ENCODE measurements around the gene SS18. TPM values are rescaled to one million over a fixed set of nuclear protein-coding genes. Genes with fewer than 3 reads are reported as not detected.

Gene SS18
- total RNA-seq, 2 donors from 2014 or later, result 51.8 to 65.5 TPM

- H3K27ac Mint-ChIP-seq, result peak overlapping the region; percentile 24
These were observed 34.1 kb downstream of the SS18 start for GRCh38 chr18:26056291-26056690.

GRCh38 chr18:26052505-26052904 is 37.9 kb downstream of the SS18 start:
- Mint-ChIP-seq H3K27ac (no peak overlapping the region), H3K4me1 (peaks cover 8% of the 10 kb centered on the region), H3K27me3 (no peaks in the 10 kb centered on the region), H3K36me3 (ENCODE audit: low read depth) (peaks cover 6% of the 10 kb centered on the region), H3K4me3 (no peak overlapping the region)
- no peaks in the 10 kb centered on the region for H3K9me3 ChIP-seq (ENCODE audit: control insufficient read depth, low read length, poor library complexity, severe bottlenecking)
- DNase-seq (no peak), ATAC-seq (no peak)

More at GRCh38 chr18:26056291-26056690, 34.1 kb downstream of the SS18 start:
- peaks cover 11% of the 10 kb centered on the region for H3K36me3 Mint-ChIP-seq (ENCODE audit: low read depth)
- H3K9me3 ChIP-seq (ENCODE audit: control insufficient read depth, low read length, poor library complexity, severe bottlenecking), result no peaks in the 10 kb centered on the region
- H3K4me1 Mint-ChIP-seq, result peaks cover 16% of the 10 kb centered on the region
- H3K4me3 Mint-ChIP-seq, result no peak overlapping the region
- H3K27me3 Mint-ChIP-seq, result no peaks in the 10 kb centered on the region
- ATAC-seq, result no peak
- DNase-seq, result no peak

GRCh38 chr18:26051843-26052242 is 38.6 kb downstream of the SS18 start:
- Mint-ChIP-seq H3K36me3 (ENCODE audit: low read depth) (peaks cover 4% of the 10 kb centered on the region), H3K27ac (no peak overlapping the region)

GRCh38 chr18:26046419-26047077 is 43.9 kb downstream of the SS18 start:
- H3K9me3 ChIP-seq (ENCODE audit: control insufficient read depth, low read length, poor library complexity, severe bottlenecking), result no peaks in the 10 kb centered on the region
- Mint-ChIP-seq H3K36me3 (ENCODE audit: low read depth) (peaks cover 6% of the 10 kb centered on the region), H3K27me3 (no peaks in the 10 kb centered on the region), H3K4me3 (no peak overlapping the region), H3K4me1 (peaks cover 15% of the 10 kb centered on the region), H3K27ac (no peak overlapping the region)
- DNase-seq (no peak), ATAC-seq (no peak)

More at GRCh38 chr18:26051843-26052242, 38.6 kb downstream of the SS18 start:
- ATAC-seq (no peak), DNase-seq (no peak)
- no peak overlapping the region for H3K4me3 Mint-ChIP-seq
- H3K9me3 ChIP-seq (ENCODE audit: control insufficient read depth, low read length, poor library complexity, severe bottlenecking), result no peaks in the 10 kb centered on the region
- no peaks in the 10 kb centered on the region for H3K27me3 Mint-ChIP-seq
- H3K4me1 Mint-ChIP-seq, result peaks cover 6% of the 10 kb centered on the region

- peaks cover 18% of the 10 kb centered on the region for H3K4me1 Mint-ChIP-seq
- H3K4me3 Mint-ChIP-seq, result no peak overlapping the region
- no peaks in the 10 kb centered on the region for H3K9me3 ChIP-seq (ENCODE audit: control insufficient read depth, low read length, poor library complexity, severe bottlenecking)
- no peak for DNase-seq
- no peak for ATAC-seq
- H3K27ac Mint-ChIP-seq, result no peak overlapping the region
- no peaks in the 10 kb centered on the region for H3K27me3 Mint-ChIP-seq
- H3K36me3 Mint-ChIP-seq (ENCODE audit: low read depth), result peaks cover 6% of the 10 kb centered on the region
These were observed 45.6 kb downstream of the SS18 start for GRCh38 chr18:26044807-26045206.

- H3K4me1 Mint-ChIP-seq, result peaks cover 13% of the 10 kb centered on the region
- H3K27me3 Mint-ChIP-seq, result no peaks in the 10 kb centered on the region
- ATAC-seq (no peak), DNase-seq (no peak)
- H3K9me3 ChIP-seq (ENCODE audit: control insufficient read depth, low read length, poor library complexity, severe bottlenecking), result no peaks in the 10 kb centered on the region
- no peak overlapping the region for H3K4me3 Mint-ChIP-seq
- no peak overlapping the region for H3K27ac Mint-ChIP-seq
- H3K36me3 Mint-ChIP-seq (ENCODE audit: low read depth), result no peaks in the 10 kb centered on the region
These were observed 50.3 kb downstream of the SS18 start for GRCh38 chr18:26040051-26040656.

GRCh38 chr18:26039203-26039602 is 51.2 kb downstream of the SS18 start:
- no peak for DNase-seq
- H3K4me1 Mint-ChIP-seq, result peaks cover 13% of the 10 kb centered on the region
- H3K36me3 Mint-ChIP-seq (ENCODE audit: low read depth), result no peaks in the 10 kb centered on the region
- no peak for ATAC-seq
- H3K4me3 Mint-ChIP-seq, result no peak overlapping the region
- no peaks in the 10 kb centered on the region for H3K9me3 ChIP-seq (ENCODE audit: control insufficient read depth, low read length, poor library complexity, severe bottlenecking)
- no peaks in the 10 kb centered on the region for H3K27me3 Mint-ChIP-seq
- H3K27ac Mint-ChIP-seq, result no peak overlapping the region

GRCh38 chr18:26036635-26037034 is 53.8 kb downstream of the SS18 start:
- no peaks in the 10 kb centered on the region for H3K9me3 ChIP-seq (ENCODE audit: control insufficient read depth, low read length, poor library complexity, severe bottlenecking)
- H3K27me3 Mint-ChIP-seq, result no peaks in the 10 kb centered on the region
- peaks cover 12% of the 10 kb centered on the region for H3K4me1 Mint-ChIP-seq
- ATAC-seq (no peak), DNase-seq (no peak)
- no peak overlapping the region for H3K27ac Mint-ChIP-seq
- H3K4me3 Mint-ChIP-seq, result no peak overlapping the region
- peaks cover 5% of the 10 kb centered on the region for H3K36me3 Mint-ChIP-seq (ENCODE audit: low read depth)

GRCh38 chr18:26034850-26035497 is 55.4 kb downstream of the SS18 start:
- no peaks in the 10 kb centered on the region for H3K9me3 ChIP-seq (ENCODE audit: control insufficient read depth, low read length, poor library complexity, severe bottlenecking)
- H3K4me3 Mint-ChIP-seq, result no peak overlapping the region
- H3K4me1 Mint-ChIP-seq, result peaks cover 13% of the 10 kb centered on the region
- no peaks in the 10 kb centered on the region for H3K27me3 Mint-ChIP-seq
- DNase-seq (no peak), ATAC-seq (no peak)
- no peak overlapping the region for H3K27ac Mint-ChIP-seq
- peaks cover 13% of the 10 kb centered on the region for H3K36me3 Mint-ChIP-seq (ENCODE audit: low read depth)

- ATAC-seq, result no peak
- peaks cover 13% of the 10 kb centered on the region for H3K4me1 Mint-ChIP-seq
- no peaks in the 10 kb centered on the region for H3K27me3 Mint-ChIP-seq
- H3K27ac Mint-ChIP-seq, result no peak overlapping the region
- DNase-seq, result no peak
- H3K9me3 ChIP-seq (ENCODE audit: control insufficient read depth, low read length, poor library complexity, severe bottlenecking), result no peaks in the 10 kb centered on the region
- H3K4me3 Mint-ChIP-seq, result no peak overlapping the region
- H3K36me3 Mint-ChIP-seq (ENCODE audit: low read depth), result peaks cover 22% of the 10 kb centered on the region
These were observed 67.8 kb downstream of the SS18 start for GRCh38 chr18:26022585-26022984.

GRCh38 chr18:26021061-26021754 is 69.2 kb downstream of the SS18 start:
- H3K9me3 ChIP-seq (ENCODE audit: control insufficient read depth, low read length, poor library complexity, severe bottlenecking), result no peaks in the 10 kb centered on the region
- ATAC-seq (no peak), DNase-seq (no peak)
- Mint-ChIP-seq H3K4me3 (no peak overlapping the region), H3K36me3 (ENCODE audit: low read depth) (peaks cover 20% of the 10 kb centered on the region), H3K27me3 (no peaks in the 10 kb centered on the region), H3K4me1 (peaks cover 13% of the 10 kb centered on the region), H3K27ac (no peak overlapping the region)

GRCh38 chr18:26017929-26018328 is 72.5 kb downstream of the SS18 start:
- H3K4me3 Mint-ChIP-seq, result no peak overlapping the region

GRCh38 chr18:26014462-26014861 is 76.0 kb downstream of the SS18 start:
- DNase-seq, result no peak
- no peak for ATAC-seq
- no peaks in the 10 kb centered on the region for H3K9me3 ChIP-seq (ENCODE audit: control insufficient read depth, low read length, poor library complexity, severe bottlenecking)
- no peak overlapping the region for H3K4me3 Mint-ChIP-seq
- H3K4me1 Mint-ChIP-seq, result peaks cover 3% of the 10 kb centered on the region
- H3K27ac Mint-ChIP-seq, result no peak overlapping the region
- H3K36me3 Mint-ChIP-seq (ENCODE audit: low read depth), result peaks cover 8% of the 10 kb centered on the region
- no peaks in the 10 kb centered on the region for H3K27me3 Mint-ChIP-seq

More at GRCh38 chr18:26017929-26018328, 72.5 kb downstream of the SS18 start:
- Mint-ChIP-seq H3K27me3 (no peaks in the 10 kb centered on the region), H3K36me3 (ENCODE audit: low read depth) (peaks cover 11% of the 10 kb centered on the region), H3K27ac (peak overlapping the region; percentile 54), H3K4me1 (peaks cover 8% of the 10 kb centered on the region)
- H3K9me3 ChIP-seq (ENCODE audit: control insufficient read depth, low read length, poor library complexity, severe bottlenecking), result no peaks in the 10 kb centered on the region
- DNase-seq (no peak), ATAC-seq (no peak)

Data from T-helper 17 cell (primary cell).